ENCODE data around the gene MTA3. TPM values are rescaled to one million over a fixed set of nuclear protein-coding genes. Genes with fewer than 3 reads are reported as not detected.

MTA3 gene
- total and polyA plus RNA-seq, 2 donors (not counting 1 experiment from before 2014, with no cell fraction given), result 13.4 to 33.2 TPM

DNA sequence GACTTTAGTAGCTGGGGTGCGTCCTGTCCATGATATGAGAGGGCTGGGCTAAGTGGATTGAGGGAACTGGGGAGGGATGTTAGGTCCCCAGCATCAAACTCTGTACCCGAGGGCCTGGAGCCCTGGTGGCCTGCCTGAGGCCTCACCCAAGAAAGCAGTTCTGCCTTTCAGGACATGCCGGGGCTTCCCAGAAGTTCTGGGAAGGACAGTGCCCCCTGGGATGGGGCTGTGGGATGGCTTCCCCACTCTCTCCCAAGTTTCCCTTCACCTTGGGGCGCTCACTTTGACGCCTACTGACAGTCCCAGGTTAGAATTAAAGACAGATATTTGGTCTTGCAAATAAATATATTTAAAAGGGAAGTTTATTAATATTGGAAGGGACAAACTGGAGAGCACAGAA lies 193.7 kb downstream of the MTA3 start:
- Mint-ChIP-seq H3K9me3 (ENCODE audit: insufficient read depth) (no peaks in the 10 kb centered on the region), H3K4me3 (no peak overlapping the region), H3K27ac (no peak overlapping the region), H3K27me3 (no peaks in the 10 kb centered on the region), H3K4me1 (no peaks in the 10 kb centered on the region)
- Histone ChIP-seq H2AFZ (ENCODE audit: insufficient read depth, low read depth, low read length, poor library complexity, severe bottlenecking) (no peak overlapping the region), H3K27ac (ENCODE audit: low read length in 2 of 2) (no peak overlapping the region), H3K4me3 (ENCODE audit: control extremely low read depth in 1 of 5, extremely low read depth in 1 of 5, insufficient read depth in 1 of 5, low read depth in 2 of 5, low read length in 4 of 5) (no peak overlapping the region), H3K4me2 (replicated peaks; ENCODE audit: low read depth, low read length, poor library complexity, severe bottlenecking) (no peak overlapping the region), H3K27me3 (replicated peaks in 1 of 4; ENCODE audit: control extremely low read depth in 1 of 4, control insufficient read depth in 3 of 4, insufficient read depth in 4 of 4, low read length in 3 of 4) (no peaks in the 10 kb centered on the region), H3K79me2 (ENCODE audit: control insufficient read depth, insufficient read depth, low read length) (no peaks in the 10 kb centered on the region), H3K9me3 (ENCODE audit: control extremely low read depth in 1 of 3, control insufficient read depth in 2 of 3, insufficient read depth in 1 of 3, low read length in 2 of 3) (no peaks in the 10 kb centered on the region), H3K4me1 (ENCODE audit: control insufficient read depth in 2 of 2, insufficient read depth in 2 of 2, low read length in 2 of 2) (no peaks in the 10 kb centered on the region), H3K36me3 (replicated peaks in 1 of 2; ENCODE audit: control extremely low read depth in 1 of 2, control insufficient read depth in 1 of 2, extremely low read depth in 1 of 2, insufficient read depth in 2 of 2, low read length in 1 of 2) (no peaks in the 10 kb centered on the region), H4K20me1 (ENCODE audit: control insufficient read depth, insufficient read depth, low read length, poor library complexity, severe bottlenecking) (no peaks in the 10 kb centered on the region), H3K9ac (ENCODE audit: low read length) (no peak overlapping the region)
- 100% methylated on average over 1 of the region's 5 CpGs for WGBS (ENCODE audit: insufficient coverage)
- POLR2A ChIA-PET, result no interaction called here
- no peak for TF ChIP-seq EZH2 (IDR thresholded peaks at IDR 0.05; ENCODE audit: borderline replicate concordance, insufficient read depth, low read depth, low read length, poor library complexity, severe bottlenecking)
- TF ChIP-seq, protein P1, sequence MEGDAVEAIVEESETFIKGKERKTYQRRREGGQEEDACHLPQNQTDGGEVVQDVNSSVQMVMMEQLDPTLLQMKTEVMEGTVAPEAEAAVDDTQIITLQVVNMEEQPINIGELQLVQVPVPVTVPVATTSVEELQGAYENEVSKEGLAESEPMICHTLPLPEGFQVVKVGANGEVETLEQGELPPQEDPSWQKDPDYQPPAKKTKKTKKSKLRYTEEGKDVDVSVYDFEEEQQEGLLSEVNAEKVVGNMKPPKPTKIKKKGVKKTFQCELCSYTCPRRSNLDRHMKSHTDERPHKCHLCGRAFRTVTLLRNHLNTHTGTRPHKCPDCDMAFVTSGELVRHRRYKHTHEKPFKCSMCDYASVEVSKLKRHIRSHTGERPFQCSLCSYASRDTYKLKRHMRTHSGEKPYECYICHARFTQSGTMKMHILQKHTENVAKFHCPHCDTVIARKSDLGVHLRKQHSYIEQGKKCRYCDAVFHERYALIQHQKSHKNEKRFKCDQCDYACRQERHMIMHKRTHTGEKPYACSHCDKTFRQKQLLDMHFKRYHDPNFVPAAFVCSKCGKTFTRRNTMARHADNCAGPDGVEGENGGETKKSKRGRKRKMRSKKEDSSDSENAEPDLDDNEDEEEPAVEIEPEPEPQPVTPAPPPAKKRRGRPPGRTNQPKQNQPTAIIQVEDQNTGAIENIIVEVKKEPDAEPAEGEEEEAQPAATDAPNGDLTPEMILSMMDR (IDR thresholded peaks at IDR 0.05), result no peak
- intact Hi-C loops (cut with micrococcal nuclease), result no loop called here
- ATAC-seq (ENCODE audit: low read depth) (no peak), DNase-seq (no peak)
- CTCF ChIA-PET, result no interaction called here

DNA sequence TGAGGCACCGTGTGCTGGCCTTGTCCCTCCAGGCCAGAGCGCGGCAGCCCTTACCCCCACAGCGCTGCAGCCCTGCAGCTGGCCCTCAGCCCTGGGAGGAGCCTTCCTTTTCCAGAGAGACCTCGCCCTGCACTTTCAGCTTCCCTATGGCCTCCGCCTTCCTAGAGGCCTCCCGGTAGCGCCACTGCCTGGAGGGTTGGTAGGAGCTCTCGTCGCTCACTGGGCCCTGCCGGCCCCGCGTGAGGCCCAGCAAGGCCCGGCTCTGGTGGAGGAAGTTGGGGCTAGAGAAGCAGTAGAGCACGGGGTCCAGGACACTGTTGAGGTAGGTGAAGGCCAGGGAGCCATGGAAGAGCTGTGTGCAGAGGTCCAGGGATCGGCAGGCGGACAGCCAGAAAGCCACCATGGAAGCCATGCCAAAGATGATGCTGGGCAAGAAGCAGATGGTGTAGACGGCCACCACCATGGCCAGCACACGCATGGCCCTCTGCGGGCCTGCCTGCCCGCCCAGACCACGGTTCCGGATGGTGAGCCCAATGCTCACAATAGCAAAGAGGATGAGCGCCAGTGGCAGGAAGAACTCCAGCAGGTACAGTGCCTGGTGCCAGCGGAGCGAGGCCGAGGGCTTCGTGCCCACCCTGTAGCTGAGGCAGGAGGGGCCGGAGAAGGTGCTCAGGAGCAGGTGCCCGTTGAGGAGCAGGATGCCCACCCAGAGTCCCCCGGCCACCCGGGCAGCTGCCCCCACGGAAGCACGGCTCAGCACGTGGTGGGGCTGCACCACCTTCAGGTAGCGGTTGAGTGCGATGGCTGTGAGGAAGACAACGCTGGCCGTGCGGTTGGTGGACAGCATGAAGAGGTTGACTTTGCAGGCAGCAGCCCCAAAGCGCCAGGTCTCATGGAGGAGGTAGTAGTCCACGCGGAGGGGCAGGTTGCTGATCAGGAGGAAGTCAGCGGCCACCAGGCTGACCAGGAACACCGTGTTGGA lies 194.7 kb downstream of the MTA3 start:
- no peak overlapping the region for H3K4me3 Mint-ChIP-seq
- TF ChIP-seq, protein P1 (IDR thresholded peaks at IDR 0.05), result no peak
- no peak for TF ChIP-seq EZH2 (IDR thresholded peaks at IDR 0.05; ENCODE audit: borderline replicate concordance, insufficient read depth, low read depth, low read length, poor library complexity, severe bottlenecking)
- no peak for DNase-seq
- no peak overlapping the region for H3K27ac Mint-ChIP-seq
- no peak overlapping the region for H3K9ac ChIP-seq (ENCODE audit: low read length)
- WGBS (ENCODE audit: insufficient coverage), result 95% methylated on average over 45 of the region's 45 CpGs
- H3K27me3 Mint-ChIP-seq, result no peaks in the 10 kb centered on the region
- ATAC-seq (ENCODE audit: low read depth), result no peak
- H3K4me1 ChIP-seq (ENCODE audit: control insufficient read depth in 2 of 2, insufficient read depth in 2 of 2, low read length in 2 of 2), result no peaks in the 10 kb centered on the region
- intact Hi-C loops (cut with micrococcal nuclease), result no loop called here
- no peaks in the 10 kb centered on the region for H4K20me1 ChIP-seq (ENCODE audit: control insufficient read depth, insufficient read depth, low read length, poor library complexity, severe bottlenecking)
- H2AFZ ChIP-seq (ENCODE audit: insufficient read depth, low read depth, low read length, poor library complexity, severe bottlenecking), result no peak overlapping the region
- CTCF ChIA-PET, result no interaction called here
- no peaks in the 10 kb centered on the region for H3K4me1 Mint-ChIP-seq
- no peaks in the 10 kb centered on the region for H3K9me3 Mint-ChIP-seq (ENCODE audit: insufficient read depth)
- no peak overlapping the region for H3K4me2 ChIP-seq (replicated peaks; ENCODE audit: low read depth, low read length, poor library complexity, severe bottlenecking)
- POLR2A ChIA-PET, result no interaction called here
- H3K4me3 ChIP-seq (ENCODE audit: control extremely low read depth in 1 of 5, extremely low read depth in 1 of 5, insufficient read depth in 1 of 5, low read depth in 2 of 5, low read length in 4 of 5), result no peak overlapping the region
- H3K36me3 ChIP-seq (replicated peaks in 1 of 2; ENCODE audit: control extremely low read depth in 1 of 2, control insufficient read depth in 1 of 2, extremely low read depth in 1 of 2, insufficient read depth in 2 of 2, low read length in 1 of 2), result no peaks in the 10 kb centered on the region
- no peaks in the 10 kb centered on the region for H3K27me3 ChIP-seq (replicated peaks in 1 of 4; ENCODE audit: control extremely low read depth in 1 of 4, control insufficient read depth in 3 of 4, insufficient read depth in 4 of 4, low read length in 3 of 4)
- H3K9me3 ChIP-seq (ENCODE audit: control extremely low read depth in 1 of 3, control insufficient read depth in 2 of 3, insufficient read depth in 1 of 3, low read length in 2 of 3), result no peaks in the 10 kb centered on the region
- H3K27ac ChIP-seq (ENCODE audit: low read length in 2 of 2), result no peak overlapping the region
- no peaks in the 10 kb centered on the region for H3K79me2 ChIP-seq (ENCODE audit: control insufficient read depth, insufficient read depth, low read length)

Measured in B cell (primary cell).